Dendritic cell treated with granulocyte-macrophage colony-stimulating factor and Interleukin-4, amounts not matched to agents 40 ng/mL and 50 ng/mL, for 4 days (primary cell): Measurements from ENCODE around the gene ZC2HC1B.

Experiments used
- H3K27ac Mint-ChIP-seq: one replicate; pipeline ENCODE4 v1.8.0; 2022; ENCODE audit warnings: mild to moderate bottlenecking, mixed read lengths
- H3K27me3 Mint-ChIP-seq: one replicate; pipeline ENCODE4 v1.8.0; 2022; ENCODE audit warnings: mild to moderate bottlenecking, mixed read lengths
- H3K36me3 Mint-ChIP-seq: one replicate; pipeline ENCODE4 v1.8.0; 2022; ENCODE audit warnings: low read depth, mixed read lengths
- H3K4me1 Mint-ChIP-seq: one replicate; pipeline ENCODE4 v1.8.0; 2022; ENCODE audit warnings: low read depth, mixed read lengths
- H3K4me3 Mint-ChIP-seq: one replicate; pipeline ENCODE4 v1.8.0; 2022; ENCODE audit warnings: mild to moderate bottlenecking, moderate library complexity, mixed read lengths
- H3K9me3 Mint-ChIP-seq: one replicate; pipeline ENCODE4 v1.8.0; 2022; ENCODE audit warnings: mixed read lengths
- intact Hi-C: fragments of 100-400 bp; cut with micrococcal nuclease; formaldehyde crosslinking; loops from one replicate; pipeline ENCODE4 v1.15.0; 2022

ZC2HC1B gene

DNA sequence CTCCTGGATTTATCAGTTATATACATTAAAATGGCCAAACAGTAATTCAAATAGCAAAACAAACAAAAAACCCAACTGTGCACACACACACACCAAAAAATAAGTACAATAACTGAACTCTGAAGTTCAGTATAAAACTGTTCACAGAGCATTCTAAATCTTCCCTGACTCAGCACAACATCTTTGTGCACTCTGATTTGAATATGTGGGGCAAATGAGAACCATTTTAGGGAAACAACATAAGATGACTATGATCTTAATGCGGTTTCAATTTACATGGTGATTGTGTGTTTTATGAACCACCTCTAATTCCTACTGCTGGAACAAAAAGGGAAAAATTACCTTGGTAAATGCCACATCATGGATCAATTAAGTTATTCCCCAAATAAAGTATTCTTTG, 102.0 kb downstream of the ZC2HC1B start:
- Mint-ChIP-seq H3K36me3 (peaks cover 8% of the 10 kb centered on the region), H3K4me1 (peaks cover 31% of the 10 kb centered on the region), H3K27me3 (no peaks in the 10 kb centered on the region), H3K27ac (peak overlapping the region; percentile 77), H3K9me3 (no peaks in the 10 kb centered on the region), H3K4me3 (no peak overlapping the region)
- intact Hi-C loops: no loop called here

DNA sequence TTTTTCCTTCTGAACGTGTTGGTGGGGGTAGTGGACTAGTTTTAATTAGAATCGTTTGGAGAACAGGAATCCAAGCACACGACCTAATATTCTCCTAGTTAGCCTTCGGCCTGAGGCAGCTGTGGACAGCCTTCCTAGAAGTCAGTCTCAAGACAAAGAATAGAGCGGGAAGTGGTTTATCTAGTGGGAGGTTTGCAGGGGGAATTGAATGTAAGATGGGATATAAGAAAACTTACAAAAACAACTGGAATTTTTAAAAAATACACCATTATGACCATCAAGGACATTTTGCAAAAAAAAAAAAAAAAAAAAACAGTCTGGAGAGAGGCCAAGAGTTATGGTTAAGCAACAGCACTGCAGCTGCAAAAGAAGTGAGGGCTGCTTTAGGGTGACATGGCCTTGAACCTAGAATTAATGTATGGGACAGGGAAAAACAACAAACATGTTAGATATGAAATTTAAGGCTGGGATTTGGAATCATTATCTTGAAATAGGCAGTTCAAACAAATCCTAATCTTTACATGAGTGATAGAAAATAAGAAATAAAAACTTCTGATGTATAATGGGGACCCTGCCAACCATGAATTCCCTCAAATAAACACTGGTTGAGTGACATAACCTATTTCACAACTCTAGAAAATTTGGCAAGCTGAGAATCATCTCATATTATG, 103.6 kb downstream of the ZC2HC1B start:
- Mint-ChIP-seq H3K4me1 (peaks cover 31% of the 10 kb centered on the region), H3K27ac (no peak overlapping the region), H3K9me3 (no peaks in the 10 kb centered on the region), H3K4me3 (no peak overlapping the region), H3K27me3 (no peaks in the 10 kb centered on the region), H3K36me3 (peaks cover 8% of the 10 kb centered on the region)
- intact Hi-C loops: no loop called here

DNA sequence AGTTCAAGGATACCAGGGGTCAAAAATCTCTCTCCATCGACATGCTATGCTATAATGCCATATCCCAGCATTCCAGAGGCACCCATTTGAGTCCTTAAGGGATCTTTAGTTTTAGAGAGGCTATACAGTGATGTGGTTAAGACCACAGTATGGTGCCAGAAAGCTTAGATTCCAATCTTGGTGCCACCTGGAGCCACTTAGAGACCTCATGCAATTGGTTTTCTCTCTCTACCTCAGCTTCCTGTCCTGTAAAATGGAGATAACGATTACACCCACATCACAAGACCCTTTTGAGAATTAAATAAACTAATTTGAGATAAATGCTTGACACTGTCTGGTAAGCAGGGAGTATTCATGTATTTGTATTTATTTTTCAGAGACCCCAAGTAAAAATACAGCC, 104.8 kb downstream of the ZC2HC1B start:
- Mint-ChIP-seq H3K4me3 (no peak overlapping the region), H3K9me3 (no peaks in the 10 kb centered on the region), H3K27ac (no peak overlapping the region), H3K36me3 (peaks cover 8% of the 10 kb centered on the region), H3K27me3 (no peaks in the 10 kb centered on the region), H3K4me1 (peaks cover 31% of the 10 kb centered on the region)
- intact Hi-C loops: no loop called here

DNA sequence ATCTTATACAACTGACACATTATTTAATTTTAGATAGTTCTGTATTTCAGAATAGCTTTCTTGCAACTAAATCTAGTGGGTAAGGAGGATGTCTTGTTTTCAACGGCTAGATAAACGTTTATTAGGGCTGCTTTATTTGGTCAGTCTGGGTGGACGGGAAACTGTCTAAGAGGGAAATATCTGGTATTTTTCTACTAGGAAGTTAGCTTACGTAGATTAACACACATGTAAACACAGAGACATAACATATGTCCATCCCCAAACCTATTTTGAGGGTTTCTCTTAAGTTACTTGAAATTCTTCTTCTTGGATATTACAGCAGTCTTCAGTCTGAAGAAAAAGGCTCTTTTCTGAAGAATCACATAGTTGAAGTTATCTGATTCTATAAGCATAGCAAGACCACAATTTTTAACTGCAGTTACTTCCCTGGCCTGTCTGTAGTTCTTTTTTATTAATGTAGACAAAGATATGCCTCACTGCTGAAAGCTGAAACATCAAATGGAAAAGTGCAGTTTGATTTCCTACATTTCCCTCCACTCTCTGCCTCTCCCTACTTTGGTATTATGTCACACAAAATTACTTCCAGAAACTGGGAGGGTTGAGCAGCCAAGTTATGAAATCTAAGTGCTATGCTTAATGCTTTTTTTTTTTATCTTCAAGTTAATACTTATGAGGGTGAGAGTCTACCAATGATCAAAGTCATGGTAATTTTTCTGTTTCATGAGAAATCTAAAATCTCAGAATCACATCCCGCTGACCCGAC, 106.4 kb downstream of the ZC2HC1B start:
- Mint-ChIP-seq H3K27me3 (no peaks in the 10 kb centered on the region), H3K4me3 (no peak overlapping the region), H3K36me3 (no peaks in the 10 kb centered on the region)

DNA sequence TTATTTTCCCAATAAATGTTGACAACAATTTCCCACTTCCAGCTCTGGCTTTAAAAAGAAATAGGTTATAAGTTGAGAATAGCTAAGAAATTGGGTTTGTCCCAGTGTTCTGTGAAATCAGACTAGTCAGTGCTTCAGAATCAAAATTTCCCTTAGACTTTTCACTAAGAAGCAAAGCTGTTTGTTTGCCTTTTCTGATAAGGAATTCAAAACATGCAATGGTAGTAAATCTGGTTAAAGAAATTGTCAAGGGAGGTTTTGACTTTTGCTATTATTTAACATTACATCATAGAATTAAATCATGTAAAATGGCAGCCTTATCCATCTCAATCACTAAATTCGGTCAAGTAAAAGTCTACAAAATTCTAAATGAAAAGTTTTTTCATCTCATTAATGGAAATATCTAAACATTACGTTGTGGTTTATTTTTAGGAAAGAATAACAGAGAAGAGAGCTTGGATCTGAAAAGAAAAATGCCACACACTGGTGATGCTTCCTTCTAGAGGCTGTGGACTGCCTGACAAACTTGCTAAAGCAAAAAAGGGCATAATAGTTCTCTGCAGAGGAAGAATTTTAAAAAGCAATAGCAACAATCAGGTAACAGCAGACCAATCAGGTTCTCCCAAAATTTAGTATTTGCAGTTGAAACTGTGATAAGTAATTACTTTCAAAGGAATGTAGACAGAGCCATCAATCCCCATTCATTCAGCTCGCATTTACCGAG, 107.4 kb downstream of the ZC2HC1B start:
- no peaks in the 10 kb centered on the region for H3K9me3 Mint-ChIP-seq
- no peak overlapping the region for H3K27ac Mint-ChIP-seq
- intact Hi-C loops: no loop called here
- no peaks in the 10 kb centered on the region for H3K36me3 Mint-ChIP-seq
- H3K27me3 Mint-ChIP-seq: no peaks in the 10 kb centered on the region
- H3K4me1 Mint-ChIP-seq: peaks cover 9% of the 10 kb centered on the region
- H3K4me3 Mint-ChIP-seq: no peak overlapping the region

More for the DNA sequence above, 106.4 kb downstream of the ZC2HC1B start:
- no peaks in the 10 kb centered on the region for H3K9me3 Mint-ChIP-seq
- intact Hi-C loops: no loop called here
- H3K4me1 Mint-ChIP-seq: peaks cover 18% of the 10 kb centered on the region
- H3K27ac Mint-ChIP-seq: no peak overlapping the region

DNA sequence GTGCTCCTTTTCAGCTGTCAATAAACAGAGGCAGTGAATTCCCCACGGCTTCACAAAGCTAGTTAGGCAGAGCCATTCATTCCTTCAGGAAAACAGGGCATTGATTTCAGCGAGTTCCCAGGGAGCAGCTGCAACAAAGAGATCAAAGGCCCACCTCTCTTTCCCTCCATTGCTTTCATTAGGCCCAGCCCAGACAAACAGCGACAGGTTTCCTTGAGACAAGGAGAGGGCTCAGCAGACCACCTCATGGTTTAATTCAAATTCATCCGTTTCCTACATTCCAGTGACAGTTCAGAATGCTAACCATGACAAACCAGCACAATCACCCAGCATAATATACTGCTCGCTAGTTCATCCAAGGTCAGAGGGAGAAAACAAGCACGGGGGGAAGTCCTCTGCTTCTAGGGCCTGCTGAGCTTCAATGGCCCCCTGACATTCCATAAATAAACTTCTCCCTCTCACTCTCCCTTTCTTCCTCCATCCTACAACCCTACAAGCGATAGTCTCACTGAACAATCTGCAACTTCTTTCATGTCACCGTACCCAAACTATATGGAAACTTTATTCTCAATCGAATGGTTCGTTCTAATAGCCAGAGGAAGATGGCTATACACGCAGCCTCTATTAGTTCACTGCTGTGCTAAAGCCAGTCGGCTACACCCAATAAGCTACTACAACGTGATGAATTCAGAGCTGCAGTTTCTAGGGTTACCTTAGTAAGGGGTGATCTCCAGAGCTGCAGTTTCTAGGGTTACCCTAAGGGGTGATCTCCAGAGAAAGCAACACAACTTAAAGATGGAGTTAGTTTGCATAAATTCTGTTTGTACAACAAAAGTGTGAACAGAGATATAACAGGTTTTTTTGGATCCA, 109.1 kb downstream of the ZC2HC1B start:
- Mint-ChIP-seq H3K36me3 (no peaks in the 10 kb centered on the region), H3K9me3 (no peaks in the 10 kb centered on the region), H3K4me1 (peaks cover 6% of the 10 kb centered on the region), H3K27ac (no peak overlapping the region), H3K4me3 (no peak overlapping the region), H3K27me3 (no peaks in the 10 kb centered on the region)
- intact Hi-C loops: no loop called here

DNA sequence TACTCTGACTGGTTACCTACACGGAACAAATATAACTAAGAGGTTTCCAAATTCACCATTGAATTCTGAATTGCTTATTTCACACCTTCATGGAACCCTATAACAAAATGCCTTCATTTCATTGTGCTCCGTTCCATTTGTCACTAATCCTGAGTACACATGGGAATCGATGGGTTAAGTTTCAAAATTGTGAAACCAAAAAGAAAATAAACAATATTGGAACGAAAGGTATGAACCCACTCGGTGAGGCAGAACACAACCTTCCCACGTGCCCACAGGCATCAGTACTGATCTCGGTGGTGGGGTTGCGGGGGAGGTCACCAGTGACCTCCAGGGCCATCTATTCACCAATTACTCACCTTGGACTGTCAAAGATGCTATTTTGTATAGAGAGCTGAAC, 109.8 kb downstream of the ZC2HC1B start:
- Mint-ChIP-seq H3K9me3 (no peaks in the 10 kb centered on the region), H3K4me3 (no peak overlapping the region), H3K4me1 (peaks cover 6% of the 10 kb centered on the region), H3K27ac (no peak overlapping the region), H3K27me3 (no peaks in the 10 kb centered on the region), H3K36me3 (no peaks in the 10 kb centered on the region)
- intact Hi-C loops: no loop called here

DNA sequence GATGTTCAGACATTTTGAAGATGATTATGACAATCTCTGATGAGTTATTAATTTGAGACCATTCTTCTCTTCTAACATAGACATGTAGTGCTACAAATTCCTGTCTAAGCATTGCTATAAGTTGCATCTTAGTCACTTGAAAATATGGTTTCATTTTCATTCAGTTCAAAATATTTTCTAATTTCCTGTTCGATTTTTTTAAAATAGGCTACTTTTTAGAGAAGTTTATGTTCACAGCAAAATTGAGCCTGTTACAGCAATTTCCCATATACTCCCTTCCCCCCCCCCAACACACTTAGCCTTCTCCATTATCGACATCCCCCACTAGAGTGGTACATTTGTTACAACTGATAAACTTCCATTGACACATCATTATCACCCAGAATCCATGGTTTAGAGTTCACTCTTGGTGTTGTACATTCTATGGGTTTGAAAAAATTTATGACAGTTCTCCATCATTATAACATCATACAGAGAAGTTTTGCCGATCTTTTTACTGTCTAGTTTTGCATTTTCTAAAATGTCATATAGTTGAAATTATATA, 112.6 kb downstream of the ZC2HC1B start:
- Mint-ChIP-seq H3K27me3 (no peaks in the 10 kb centered on the region), H3K4me3 (no peak overlapping the region), H3K27ac (no peak overlapping the region), H3K9me3 (no peaks in the 10 kb centered on the region), H3K36me3 (no peaks in the 10 kb centered on the region), H3K4me1 (peaks cover 6% of the 10 kb centered on the region)
- intact Hi-C loops: no loop called here

DNA sequence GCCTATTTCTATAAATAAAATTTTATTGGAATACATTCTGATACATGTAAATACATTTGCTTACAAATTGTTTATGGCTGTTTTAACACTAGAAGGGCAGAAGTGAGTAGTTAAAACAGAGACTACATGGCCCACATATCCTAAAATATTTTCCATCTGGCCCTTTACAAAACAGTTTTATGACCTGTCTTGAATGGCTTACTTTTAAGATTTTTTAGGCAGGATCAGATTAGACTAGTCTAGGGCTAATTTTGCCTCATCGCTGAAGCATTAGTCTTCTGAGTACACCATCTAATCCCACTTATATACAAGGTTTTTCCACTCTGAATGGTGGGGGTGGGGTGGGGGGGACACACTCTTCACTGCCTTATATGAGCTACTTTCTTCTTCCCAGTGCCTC, 116.6 kb downstream of the ZC2HC1B start:
- no peaks in the 10 kb centered on the region for H3K9me3 Mint-ChIP-seq
- intact Hi-C loops: no loop called here
- H3K27me3 Mint-ChIP-seq: no peaks in the 10 kb centered on the region
- H3K27ac Mint-ChIP-seq: no peak overlapping the region
- no peaks in the 10 kb centered on the region for H3K36me3 Mint-ChIP-seq
- peaks cover 6% of the 10 kb centered on the region for H3K4me1 Mint-ChIP-seq
- no peak overlapping the region for H3K4me3 Mint-ChIP-seq

DNA sequence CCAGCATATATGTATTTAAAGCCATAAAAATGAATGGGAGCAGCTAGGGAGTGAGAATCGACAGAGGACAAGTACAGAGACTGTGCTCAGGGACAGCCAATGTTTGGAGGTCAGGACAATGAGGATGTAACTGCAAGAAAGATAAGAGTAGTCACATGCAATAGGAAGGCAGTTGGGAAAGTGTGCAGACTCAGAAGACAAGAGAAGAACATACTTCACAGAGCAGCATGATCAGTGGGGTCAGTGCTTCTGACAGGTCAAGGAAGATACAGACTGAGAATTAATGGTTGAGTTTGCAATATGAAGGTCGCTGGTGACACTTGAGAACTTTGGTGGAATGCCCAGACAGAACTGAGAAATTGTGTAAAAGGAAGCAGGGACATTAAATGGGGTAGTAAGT, 118.7 kb downstream of the ZC2HC1B start:
- H3K4me1 Mint-ChIP-seq: no peaks in the 10 kb centered on the region
- no peak overlapping the region for H3K4me3 Mint-ChIP-seq
- no peaks in the 10 kb centered on the region for H3K27me3 Mint-ChIP-seq
- H3K9me3 Mint-ChIP-seq: no peaks in the 10 kb centered on the region
- H3K36me3 Mint-ChIP-seq: no peaks in the 10 kb centered on the region
- intact Hi-C loops: no loop called here
- no peak overlapping the region for H3K27ac Mint-ChIP-seq

DNA sequence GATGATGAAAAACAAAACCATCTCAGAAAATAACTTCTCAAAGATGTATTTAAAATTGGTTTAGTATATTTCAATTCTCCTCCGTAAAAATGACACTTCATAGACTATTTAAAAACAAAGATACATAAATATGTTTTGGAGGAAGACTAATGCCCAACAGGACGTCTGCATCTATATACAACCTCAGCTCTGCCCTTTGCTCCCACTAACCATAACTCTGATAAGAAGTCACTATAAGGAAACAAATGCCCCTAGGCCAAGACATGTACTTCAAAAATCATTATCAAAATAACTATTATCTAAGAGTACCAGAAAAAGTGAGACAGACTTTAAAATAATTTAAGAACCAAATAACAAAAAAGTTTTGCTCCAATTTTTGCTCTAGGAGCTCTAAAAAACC, 120.4 kb downstream of the ZC2HC1B start:
- Mint-ChIP-seq H3K4me1 (no peaks in the 10 kb centered on the region), H3K27ac (no peak overlapping the region), H3K9me3 (no peaks in the 10 kb centered on the region), H3K4me3 (no peak overlapping the region), H3K27me3 (no peaks in the 10 kb centered on the region), H3K36me3 (no peaks in the 10 kb centered on the region)
- intact Hi-C loops: no loop called here

DNA sequence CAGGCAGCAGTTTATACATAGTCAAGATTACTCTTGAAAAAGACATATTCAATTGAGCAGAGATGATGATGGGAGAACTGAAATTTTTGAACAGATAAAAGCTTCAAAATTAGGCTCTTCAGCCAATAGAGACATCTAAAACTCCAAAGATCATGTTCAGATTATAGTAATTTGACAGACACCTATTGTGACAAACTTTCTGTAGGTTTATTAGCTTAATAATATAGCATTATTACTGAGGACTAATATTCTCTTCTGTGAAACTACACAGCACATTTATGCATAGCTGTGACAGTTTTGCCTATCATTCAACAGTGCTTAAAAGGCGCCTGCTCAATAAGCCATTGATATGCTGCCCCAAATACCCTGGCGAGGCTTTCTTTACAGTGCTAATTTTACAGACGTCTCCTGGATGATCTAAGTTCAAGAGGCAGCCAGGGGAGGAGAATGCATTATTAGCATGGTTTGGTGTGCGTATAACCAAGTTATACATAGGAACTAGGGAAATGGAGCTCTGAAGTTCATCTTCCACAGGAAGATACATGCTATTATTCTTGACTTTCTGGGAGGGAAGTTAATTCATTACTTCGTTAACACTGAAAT, 122.3 kb downstream of the ZC2HC1B start:
- H3K4me3 Mint-ChIP-seq: no peak overlapping the region
- intact Hi-C loops: no loop called here
- no peaks in the 10 kb centered on the region for H3K27me3 Mint-ChIP-seq
- no peaks in the 10 kb centered on the region for H3K36me3 Mint-ChIP-seq
- H3K4me1 Mint-ChIP-seq: no peaks in the 10 kb centered on the region
- H3K9me3 Mint-ChIP-seq: no peaks in the 10 kb centered on the region
- no peak overlapping the region for H3K27ac Mint-ChIP-seq
